ENCODE results near the gene BET1L.

Gene BET1L

GRCh38 chr11:215581-216037 is 8.4 kb upstream of the BET1L start:
- H3K27me3 ChIP-seq (ENCODE audit: insufficient read depth, poor library complexity, severe bottlenecking), result no peaks in the 10 kb centered on the region
- peak in 1 of 2 experiments; percentile 32 for DNase-seq (ENCODE audit: low read depth in 1 of 2, low spot score in 1 of 2)
- H3K4me3 ChIP-seq (replicated peaks; ENCODE audit: insufficient read depth, low read length), result no peak overlapping the region
- H3K27ac ChIP-seq (replicated peaks), result no peak overlapping the region
- TF ChIP-seq GABPA (IDR thresholded peaks at IDR 0.05; ENCODE audit: low read depth) (no peak), SPI1 (IDR thresholded peaks at IDR 0.05; ENCODE audit: borderline replicate concordance, low read depth) (peak; percentile 2; the same call in 1 of the 2 replicates), REST (IDR thresholded peaks at IDR 0.05; ENCODE audit: insufficient replicate concordance, low read depth) (no peak), POLR2AphosphoS5 (IDR thresholded peaks at IDR 0.05; ENCODE audit: low read depth) (peak; percentile 43; the same call in 1 of the 2 replicates)

GRCh38 chr11:214083-214482 is 6.9 kb upstream of the BET1L start:
- DNase-seq (ENCODE audit: low read depth in 1 of 2, low spot score in 1 of 2), result no peak
- Histone ChIP-seq H3K27me3 (ENCODE audit: insufficient read depth, poor library complexity, severe bottlenecking) (no peaks in the 10 kb centered on the region), H3K27ac (replicated peaks) (no peak overlapping the region), H3K4me3 (replicated peaks; ENCODE audit: insufficient read depth, low read length) (no peak overlapping the region)
- TF ChIP-seq POLR2AphosphoS5 (IDR thresholded peaks at IDR 0.05; ENCODE audit: low read depth), result no peak
- TF ChIP-seq CTCF (IDR thresholded peaks at IDR 0.05; ENCODE audit: insufficient read depth, low read length), result no peak
- TF ChIP-seq GABPA (IDR thresholded peaks at IDR 0.05; ENCODE audit: low read depth), result no peak
- TF ChIP-seq SPI1 (IDR thresholded peaks at IDR 0.05; ENCODE audit: borderline replicate concordance, low read depth), result no peak
- no peak for TF ChIP-seq REST (IDR thresholded peaks at IDR 0.05; ENCODE audit: insufficient replicate concordance, low read depth)

GRCh38 chr11:213111-213510 is 5.9 kb upstream of the BET1L start:
- no peak overlapping the region for H3K27ac ChIP-seq (replicated peaks)
- H3K27me3 ChIP-seq (ENCODE audit: insufficient read depth, poor library complexity, severe bottlenecking), result no peaks in the 10 kb centered on the region
- no peak overlapping the region for H3K4me3 ChIP-seq (replicated peaks; ENCODE audit: insufficient read depth, low read length)
- TF ChIP-seq POLR2AphosphoS5 (IDR thresholded peaks at IDR 0.05; ENCODE audit: low read depth) (no peak), GABPA (IDR thresholded peaks at IDR 0.05; ENCODE audit: low read depth) (no peak), REST (IDR thresholded peaks at IDR 0.05; ENCODE audit: insufficient replicate concordance, low read depth) (no peak), CTCF (IDR thresholded peaks at IDR 0.05; ENCODE audit: insufficient read depth, low read length) (no peak), SPI1 (IDR thresholded peaks at IDR 0.05; ENCODE audit: borderline replicate concordance, low read depth) (no peak)
- DNase-seq (ENCODE audit: low read depth in 1 of 2, low spot score in 1 of 2), result no peak
